GM12892 (cell line): ENCODE data around the gene SLC27A4.

ENCODE experiments used
- POLR2A ChIP-seq: IDR thresholded peaks from 2 replicates; pipeline ENCODE4 v1.6.1; 2011; ENCODE audit warnings: low read depth, low read length, control low read depth
- POLR2AphosphoS5 ChIP-seq: IDR thresholded peaks from 2 replicates; pipeline ENCODE4 v1.6.1; 2011; ENCODE audit warnings: low read depth, low read length, control low read depth
- TAF1 ChIP-seq: IDR thresholded peaks from 2 replicates; pipeline ENCODE4 v1.6.1; 2011; ENCODE audit warnings: low read depth, mild to moderate bottlenecking, control low read depth, low read length, borderline replicate concordance

DNA sequence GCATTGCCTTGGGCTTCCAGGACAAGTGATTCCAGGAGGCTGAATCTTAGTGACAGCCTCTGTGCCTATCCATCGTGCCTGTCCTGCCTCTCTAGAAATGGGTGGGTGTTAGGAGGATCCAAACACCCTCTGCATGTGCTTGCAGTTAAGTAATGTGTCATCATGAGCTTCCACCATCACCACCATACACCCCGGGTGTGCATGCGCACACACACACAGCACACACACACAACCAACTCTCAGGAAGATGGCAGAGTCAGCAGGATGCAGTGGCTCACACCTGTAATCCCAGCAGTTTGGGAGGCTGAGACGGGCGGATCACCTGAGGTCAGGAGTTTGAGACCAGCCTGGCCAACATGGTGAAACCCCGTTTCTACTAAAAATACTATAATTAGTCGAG is 57.5 kb downstream of the SLC27A4 start:
- no peak for TF ChIP-seq POLR2A
- TF ChIP-seq POLR2AphosphoS5 = no peak
- no peak for TF ChIP-seq TAF1
